Neural progenitor cell (in vitro differentiated cells): Measurements from ENCODE around the gene IL4I1.

ENCODE experiments used
- CTCF ChIP-seq: fragments of 200-600 bp; sonication (generic); IDR thresholded peaks from 2 replicates; pipeline ENCODE4 v1.5.1; 2017; ENCODE audit warnings: antibody characterized with exemption, mild to moderate bottlenecking
- EZH2 ChIP-seq: fragments of 200-600 bp; sonication (generic); IDR thresholded peaks from 2 replicates; pipeline ENCODE4 v1.6.1; 2017; ENCODE audit warnings: antibody characterized with exemption, mild to moderate bottlenecking, moderate library complexity

- TF ChIP-seq CTCF (no peak), EZH2 (no peak)
These were observed 25.2 kb downstream of the IL4I1 start for GRCh38 chr19:49871349-49871985.
